HG02981 (cell line): ENCODE data around the gene VCX3A.
"Not testable (repeated sequence)": the region's sequence is repeated elsewhere in the genome, so short reads cannot be mapped to it uniquely, and the experiment has no call there.

Source experiments
- ATAC-seq: cut with Tn5 transposase; IDR thresholded peaks from one replicate; pipeline ENCODE4 v1.9.1; 2021; ENCODE audit warnings: mild to moderate bottlenecking, moderate library complexity; ENCODE audit not compliant: unreplicated experiment

The VCX3A gene

GRCh38 chrX:6535018-6535417 lies at the start of gene VCX3A:
VCX3A (minus strand) TSS chrX:6535118; CDS start chrX:6534497, 621 bp downstream.
- not testable (repeated sequence) for ATAC-seq

DNA sequence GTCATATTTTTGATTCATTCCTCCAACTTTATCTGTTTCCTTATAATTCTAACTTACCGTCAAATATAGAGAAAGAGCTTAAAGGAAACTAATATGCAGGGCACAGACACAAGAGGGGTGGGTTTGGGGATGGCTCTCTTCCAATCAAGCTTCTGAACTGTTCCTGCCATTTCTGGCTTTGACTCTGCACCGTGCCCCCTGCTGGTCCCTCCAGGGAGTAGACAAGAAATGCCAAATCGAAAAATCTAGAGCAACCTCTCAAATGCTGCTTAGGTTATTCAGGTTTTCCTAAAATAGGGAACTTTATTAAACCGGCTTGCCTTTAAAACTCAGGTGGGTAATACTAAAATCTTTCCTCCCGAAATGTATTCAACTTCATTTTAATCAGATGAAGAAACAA lies 39.8 kb upstream of the VCX3A start:
- ATAC-seq, result no peak

- ATAC-seq, result no peak
Observed at GRCh38 chrX:6568031-6568430, 33.1 kb upstream of the VCX3A start.

DNA sequence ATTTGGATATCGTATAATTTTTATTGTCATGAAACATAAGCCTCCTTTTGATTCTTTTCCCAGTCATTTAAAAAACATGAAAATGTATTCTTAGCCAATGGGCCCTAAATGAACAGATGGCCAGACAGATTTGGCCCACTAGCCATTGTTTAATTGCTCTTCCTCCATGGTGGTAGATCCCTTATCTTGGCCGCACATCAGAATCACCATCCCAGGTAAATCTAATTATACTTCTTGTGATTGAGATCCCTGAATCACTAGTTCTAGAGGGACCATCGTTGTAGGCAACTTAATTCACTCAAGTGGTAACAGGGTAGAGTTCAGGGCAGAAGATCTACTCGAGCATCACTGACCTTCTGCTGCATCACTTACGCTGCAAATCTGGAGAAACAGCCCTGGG lies 24.1 kb upstream of the VCX3A start:
- ATAC-seq, result no peak

- ATAC-seq, result no peak
Observed at GRCh38 chrX:6557690-6558089, 22.8 kb upstream of the VCX3A start.

DNA sequence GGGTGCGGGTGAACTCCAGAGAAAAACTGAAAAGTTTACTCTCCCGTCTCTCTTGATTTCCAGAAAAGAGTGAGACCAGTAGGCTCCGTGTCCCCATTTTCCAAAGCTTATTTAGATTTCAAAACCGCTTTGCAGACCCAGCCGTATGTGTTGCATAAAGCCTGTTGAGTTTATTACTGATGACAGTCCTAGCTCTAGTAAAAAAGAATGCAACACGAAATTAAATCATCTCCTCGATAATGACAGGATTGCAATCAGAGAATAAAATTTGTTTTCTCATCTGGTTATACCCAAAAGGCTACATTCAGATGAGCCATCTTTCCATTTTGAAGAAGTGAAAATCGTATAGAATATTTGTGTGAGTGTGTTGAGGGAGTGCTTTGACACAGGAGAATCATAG lies 16.1 kb upstream of the VCX3A start:
- ATAC-seq, result no peak

DNA sequence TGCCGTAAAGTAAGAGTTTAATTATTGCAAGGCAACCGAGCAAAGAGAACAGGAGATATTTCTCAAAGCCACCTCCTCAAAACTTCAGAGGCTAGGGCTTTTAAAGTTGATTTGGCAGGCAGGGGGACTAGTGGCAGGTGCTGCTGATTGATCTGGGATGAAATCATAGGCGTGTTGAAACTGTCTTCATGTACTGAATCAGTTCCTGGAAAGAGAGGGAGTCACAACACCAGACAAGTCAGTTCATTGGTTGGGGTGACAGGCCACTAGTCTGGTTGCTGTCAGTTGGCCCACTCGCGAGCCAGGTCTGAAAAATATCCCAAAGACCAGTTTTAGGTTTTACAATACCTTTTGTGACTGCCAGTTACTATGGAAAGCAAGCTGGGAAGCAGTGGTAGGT lies 10.8 kb upstream of the VCX3A start:
- ATAC-seq, result no peak

GRCh38 chrX:6526564-6527136 lies 8.3 kb downstream of the VCX3A start:
- no peak for ATAC-seq

GRCh38 chrX:6517376-6517775 lies 17.5 kb downstream of the VCX3A start:
- ATAC-seq, result no peak

GRCh38 chrX:6506444-6506843 lies 28.5 kb downstream of the VCX3A start:
- ATAC-seq, result no peak

DNA sequence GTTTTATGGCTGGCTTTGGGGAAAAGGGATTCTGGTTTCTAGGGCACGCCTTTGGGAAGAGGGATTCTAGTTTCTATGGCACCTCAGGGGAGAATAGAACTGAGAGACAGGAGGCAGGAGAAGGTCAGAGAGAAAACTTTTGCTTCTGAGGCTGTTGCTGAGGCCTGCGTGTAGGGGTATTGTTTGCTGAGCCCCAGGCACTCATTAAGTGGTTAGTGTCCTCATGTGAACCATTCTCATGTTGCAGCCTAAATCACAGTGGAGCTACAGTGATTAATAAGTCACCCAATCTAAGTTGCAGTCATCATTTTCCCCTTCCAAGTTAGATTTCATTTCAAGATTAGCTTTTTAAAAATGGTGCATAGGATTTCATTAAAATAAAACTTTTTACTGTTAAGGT lies 29.0 kb downstream of the VCX3A start:
- no peak for ATAC-seq

- no peak for ATAC-seq
Observed at GRCh38 chrX:6500719-6501118, 34.2 kb downstream of the VCX3A start.

GRCh38 chrX:6498324-6498723 lies 36.6 kb downstream of the VCX3A start:
- no peak for ATAC-seq
